GM12878 (cell line): Measurements from ENCODE around the gene DNAH11. TPM values are rescaled to one million over a fixed set of nuclear protein-coding genes. Genes with fewer than 3 reads are reported as not detected.

ENCODE experiments used
- ATAC-seq: fragments of 200-7000 bp; cut with Tn5 transposase; 3 replicates; pipeline ENCODE4 v1.9.1; 2020; ENCODE audit warnings: mild to moderate bottlenecking, moderate library complexity
- BruUV-seq: library from RNA; stranded (reverse); fragments of 400-500 nt; replicated peaks from 2 replicates; lab custom pipeline; 2021; lab: Mats Ljungman, UMichigan
- CTCF ChIA-PET: fragments of 300-600 bp; sonication (Branson Sonifier 250); formaldehyde crosslinking; extraction: SDS; loops from one replicate; lab custom pipeline; 2021; ENCODE audit warnings: inconsistent platforms; lab: Yijun Ruan, JAX
- POLR2A ChIA-PET: fragments of 350-600 bp; formaldehyde crosslinking; extraction: SDS; loops from one replicate; lab custom pipeline; 2021; ENCODE audit warnings: inconsistent platforms; lab: Charles Lee
- RAD21 ChIA-PET: fragments of 300-600 bp; sonication (Branson Sonifier 250); formaldehyde crosslinking; loops from one replicate; lab custom pipeline; 2023; ENCODE audit warnings: antibody characterized with exemption; ENCODE audit not compliant: unreplicated experiment; lab: Charles Lee
- SMC1A ChIA-PET: fragments of 300-600 bp; sonication (Branson Sonifier 250); formaldehyde crosslinking; loops from one replicate; lab custom pipeline; 2023; ENCODE audit not compliant: unreplicated experiment, uncharacterized antibody; lab: Charles Lee
- DNase-seq: peaks from one replicate; pipeline ENCODE4 v3.0.0-alpha.2; 2011; ENCODE audit warnings: low read depth, low spot score
- FAIRE-seq: peaks from 3 replicates; lab custom pipeline; 2011; peaks lifted over from hg19 to GRCh38; lab: Jason Lieb, UNC
- H2AFZ ChIP-seq: 2 replicates; pipeline ENCODE4 v1.6.0; 2011; ENCODE audit warnings: low read depth, low read length, control low read depth; ENCODE audit not compliant: control insufficient read depth
- H3K27ac ChIP-seq: 2 replicates; pipeline ENCODE4 v1.5.1; 2011; ENCODE audit warnings: control low read depth; ENCODE audit not compliant: control insufficient read depth, insufficient read depth
- H3K27me3 ChIP-seq, 2 experiments: replicated peaks in 1 of 2; 2 replicates each; pipeline versions ENCODE4 v1.6.0 to v1.6.1; 2011; ENCODE audit warnings: low read length in 1 of 2; ENCODE audit not compliant: control insufficient read depth in 2 of 2, insufficient read depth in 2 of 2
- H3K36me3 ChIP-seq, 2 experiments: 2 replicates each; pipeline ENCODE4 v1.5.1; 2011; ENCODE audit warnings: low read length in 1 of 2; ENCODE audit not compliant: control insufficient read depth in 2 of 2, insufficient read depth in 2 of 2
- H3K4me1 ChIP-seq: 2 replicates; pipeline ENCODE4 v1.6.1; 2011; ENCODE audit warnings: mild to moderate bottlenecking, low read length, moderate library complexity, mixed read lengths; ENCODE audit not compliant: control insufficient read depth, insufficient read depth
- H3K4me2 ChIP-seq: 2 replicates; pipeline ENCODE4 v1.6.0; 2011; ENCODE audit warnings: control low read depth; ENCODE audit not compliant: control insufficient read depth, insufficient read depth
- H3K4me3 ChIP-seq: fragments of 200-600 bp; sonication (generic); 2 replicates; pipeline ENCODE4 v1.5.1; 2016
- H3K79me2 ChIP-seq: 2 replicates; pipeline ENCODE4 v1.6.0; 2011; ENCODE audit warnings: low read length; ENCODE audit not compliant: control insufficient read depth, insufficient read depth
- H3K9ac ChIP-seq: 2 replicates; pipeline ENCODE4 v1.8.0; 2011; ENCODE audit warnings: low read length, control low read depth, mixed read lengths; ENCODE audit not compliant: control insufficient read depth, insufficient read depth
- H3K9me3 ChIP-seq: replicated peaks from 3 replicates; pipeline ENCODE4 v1.5.1; 2011; ENCODE audit warnings: mild to moderate bottlenecking, low read length; ENCODE audit not compliant: control insufficient read depth, insufficient read depth
- H4K20me1 ChIP-seq: 2 replicates; pipeline ENCODE4 v1.6.0; 2011; ENCODE audit not compliant: control insufficient read depth, insufficient read depth
- BACH1 ChIP-seq: fragments of 450-650 bp; IDR thresholded peaks from 2 replicates; pipeline ENCODE4 v1.6.1; 2017; ENCODE audit warnings: mild to moderate bottlenecking, borderline replicate concordance
- BCL11A ChIP-seq: IDR thresholded peaks from 2 replicates; pipeline ENCODE4 v1.6.1; 2011; ENCODE audit warnings: low read depth, low read length
- CREB1 ChIP-seq: IDR thresholded peaks from 2 replicates; pipeline ENCODE4 v1.6.1; 2012; ENCODE audit warnings: low read depth, mild to moderate bottlenecking, inconsistent platforms
- HDAC6 ChIP-seq: fragments of 200-600 bp; sonication (generic); IDR thresholded peaks from one replicate; pipeline ENCODE4 v1.8.0; 2017; ENCODE audit warnings: antibody characterized with exemption; ENCODE audit not compliant: unreplicated experiment
- PAX5 ChIP-seq: IDR thresholded peaks from 2 replicates; pipeline ENCODE4 v1.6.1; 2011; ENCODE audit warnings: low read depth, low read length, borderline replicate concordance
- POU2F2 ChIP-seq: IDR thresholded peaks from 3 replicates; pipeline ENCODE4 v1.6.1; 2011; ENCODE audit warnings: low read depth, mild to moderate bottlenecking, low read length, borderline replicate concordance
- SIN3A ChIP-seq: IDR thresholded peaks from 2 replicates; pipeline ENCODE4 v1.6.1; 2012; ENCODE audit warnings: low read depth, low read length, improper control_type of control experiment
- SUZ12 ChIP-seq: fragments of 200-600 bp; sonication (generic); IDR thresholded peaks from one replicate; pipeline ENCODE4 v1.6.1; 2018; ENCODE audit warnings: antibody characterized with exemption, mild to moderate bottlenecking; ENCODE audit not compliant: unreplicated experiment
- TARDBP ChIP-seq: IDR thresholded peaks from 2 replicates; pipeline ENCODE4 v1.6.1; 2016; ENCODE audit warnings: borderline replicate concordance
- ZNF217 ChIP-seq: fragments of 450-650 bp; IDR thresholded peaks from 2 replicates; pipeline ENCODE4 v1.6.1; 2017; ENCODE audit warnings: antibody characterized with exemption, mild to moderate bottlenecking
- ZZZ3 ChIP-seq: IDR thresholded peaks from 2 replicates; pipeline ENCODE4 v1.6.1; 2011; ENCODE audit warnings: low read depth; ENCODE audit not compliant: control insufficient read depth, insufficient read length
- WGBS: methylation state at CpG from one replicate; pipeline ENCODE4 v1.1.6; 2016; ENCODE audit warnings: low lambda C conversion rate; ENCODE audit not compliant: insufficient replicate concordance, insufficient coverage; ENCODE audit errors: missing lambda C conversion rate; 5-methylcytosine and 5-hydroxymethylcytosine counted together
- in situ Hi-C: fragments of 300-500 bp; cut with MboI; formaldehyde crosslinking; loops from 9 replicates; pipeline ENCODE4 v1.14.3; 2018; ENCODE audit warnings: mixed read lengths
- intact Hi-C: fragments of 100-400 bp; cut with micrococcal nuclease; formaldehyde crosslinking; loops from one replicate; pipeline ENCODE4 v1.14.2; 2022; ENCODE audit not compliant: unreplicated experiment
- polyA plus RNA-seq, 11 experiments: library from polyadenylated mRNA; depleted of rRNA in 4 of 11; unstranded in 6 of 11; stranded (reverse) in 5 of 11; fragments of >200 nt; fragmentation: Nextera tagmentation in 4 of 11; fragmentation: Illumina TruSeq in 1 of 11; extraction: Ambion mirVana in 4 of 11; extraction: Trizol in 1 of 11; gene quantifications; 1 replicate in 1 of 11; 2 replicates in 10 of 11; pipeline versions ENCODE4 v1.2.1 to v1.2.3, GENCODE V29; 2011 to 2016; ENCODE audit warnings: inconsistent platforms in 2 of 11, missing spikeins in 2 of 11, low read depth in 1 of 11
- total RNA-seq, 4 experiments: library from RNA; depleted of rRNA in 3 of 4; stranded (reverse); fragments of >200 nt in 3 of 4; fragmentation: Illumina TruSeq in 1 of 4; extraction: Trizol in 1 of 4; gene quantifications; 2 replicates each; pipeline versions ENCODE4 v1.2.1 to v1.2.3, GENCODE V29; 2013 to 2021
- TF ChIP-seq, protein P1 (sequence below): fragments of 450-650 bp; IDR thresholded peaks from 2 replicates; pipeline ENCODE4 v1.6.1; 2016; ENCODE audit warnings: mild to moderate bottlenecking, moderate library complexity, borderline replicate concordance
- TF ChIP-seq, protein P2 (sequence below), 3 experiments: IDR thresholded peaks in 2 of 3; conservative IDR thresholded peaks in 1 of 3; 2 replicates each; pipeline ENCODE4 v1.5.1; 2011; ENCODE audit warnings: low read depth in 3 of 3, low read length in 3 of 3, mild to moderate bottlenecking in 3 of 3, control low read depth in 2 of 3, moderate library complexity in 2 of 3, inconsistent platforms in 1 of 3, mixed read lengths in 1 of 3; ENCODE audit not compliant: control insufficient read depth in 2 of 3, insufficient read depth in 1 of 3; ENCODE audit errors: extremely low read depth in 1 of 3
- TF ChIP-seq, protein P3 (sequence below): IDR thresholded peaks from 2 replicates; pipeline ENCODE4 v1.6.1; 2012; ENCODE audit warnings: low read depth, low read length, improper control_type of control experiment

The DNAH11 gene
- total and polyA plus RNA-seq, 10 of the 15 experiments (the other 5 are each of a cell fraction or from before 2014, with no cell fraction given): 0.03 to 0.56 (median 0.10) TPM

DNA sequence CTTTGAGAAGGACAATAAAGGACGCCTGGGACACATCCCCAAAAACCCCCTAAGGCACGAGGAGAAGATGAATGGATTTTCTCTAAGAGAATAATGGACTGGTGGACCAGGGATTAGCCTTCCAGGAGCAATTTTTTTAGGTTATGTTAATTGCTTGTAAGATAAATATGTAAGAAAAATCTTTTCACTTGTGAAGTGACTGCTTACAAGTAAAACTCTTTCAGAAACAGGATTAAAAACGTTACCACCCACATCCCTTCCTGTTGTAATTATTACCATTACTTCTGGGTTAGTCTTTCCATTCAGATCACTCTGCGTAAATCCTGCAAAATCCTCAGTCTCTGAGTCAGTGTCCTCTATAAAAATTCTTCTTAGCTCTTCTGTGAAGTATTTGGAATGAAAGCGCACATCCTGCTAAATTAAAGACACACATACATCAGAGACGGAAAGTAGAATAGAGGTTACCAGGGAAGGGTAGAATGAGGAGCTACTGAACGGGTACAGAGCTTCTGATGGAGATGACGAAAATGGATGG is 368.6 kb downstream of the DNAH11 start:
- in situ Hi-C loops: no loop called here
- H4K20me1 ChIP-seq: no peaks in the 10 kb centered on the region
- FAIRE-seq (no peak), ATAC-seq (no peak), DNase-seq (no peak)
- H3K4me1 ChIP-seq: no peaks in the 10 kb centered on the region
- no peak overlapping the region for H3K4me2 ChIP-seq
- peaks cover 16 to 29% of the 10 kb centered on the region in 2 experiments for H3K36me3 ChIP-seq
- no peak for TF ChIP-seq BACH1
- no peak for TF ChIP-seq HDAC6
- no peak for TF ChIP-seq BCL11A
- TF ChIP-seq PAX5: no peak
- TF ChIP-seq SUZ12: no peak
- no peak for TF ChIP-seq POU2F2
- TF ChIP-seq, protein P1, sequence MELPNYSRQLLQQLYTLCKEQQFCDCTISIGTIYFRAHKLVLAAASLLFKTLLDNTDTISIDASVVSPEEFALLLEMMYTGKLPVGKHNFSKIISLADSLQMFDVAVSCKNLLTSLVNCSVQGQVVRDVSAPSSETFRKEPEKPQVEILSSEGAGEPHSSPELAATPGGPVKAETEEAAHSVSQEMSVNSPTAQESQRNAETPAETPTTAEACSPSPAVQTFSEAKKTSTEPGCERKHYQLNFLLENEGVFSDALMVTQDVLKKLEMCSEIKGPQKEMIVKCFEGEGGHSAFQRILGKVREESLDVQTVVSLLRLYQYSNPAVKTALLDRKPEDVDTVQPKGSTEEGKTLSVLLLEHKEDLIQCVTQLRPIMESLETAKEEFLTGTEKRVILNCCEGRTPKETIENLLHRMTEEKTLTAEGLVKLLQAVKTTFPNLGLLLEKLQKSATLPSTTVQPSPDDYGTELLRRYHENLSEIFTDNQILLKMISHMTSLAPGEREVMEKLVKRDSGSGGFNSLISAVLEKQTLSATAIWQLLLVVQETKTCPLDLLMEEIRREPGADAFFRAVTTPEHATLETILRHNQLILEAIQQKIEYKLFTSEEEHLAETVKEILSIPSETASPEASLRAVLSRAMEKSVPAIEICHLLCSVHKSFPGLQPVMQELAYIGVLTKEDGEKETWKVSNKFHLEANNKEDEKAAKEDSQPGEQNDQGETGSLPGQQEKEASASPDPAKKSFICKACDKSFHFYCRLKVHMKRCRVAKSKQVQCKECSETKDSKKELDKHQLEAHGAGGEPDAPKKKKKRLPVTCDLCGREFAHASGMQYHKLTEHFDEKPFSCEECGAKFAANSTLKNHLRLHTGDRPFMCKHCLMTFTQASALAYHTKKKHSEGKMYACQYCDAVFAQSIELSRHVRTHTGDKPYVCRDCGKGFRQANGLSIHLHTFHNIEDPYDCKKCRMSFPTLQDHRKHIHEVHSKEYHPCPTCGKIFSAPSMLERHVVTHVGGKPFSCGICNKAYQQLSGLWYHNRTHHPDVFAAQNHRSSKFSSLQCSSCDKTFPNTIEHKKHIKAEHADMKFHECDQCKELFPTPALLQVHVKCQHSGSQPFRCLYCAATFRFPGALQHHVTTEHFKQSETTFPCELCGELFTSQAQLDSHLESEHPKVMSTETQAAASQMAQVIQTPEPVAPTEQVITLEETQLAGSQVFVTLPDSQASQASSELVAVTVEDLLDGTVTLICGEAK: no peak
- no peak for TF ChIP-seq SIN3A
- TF ChIP-seq, protein P2, sequence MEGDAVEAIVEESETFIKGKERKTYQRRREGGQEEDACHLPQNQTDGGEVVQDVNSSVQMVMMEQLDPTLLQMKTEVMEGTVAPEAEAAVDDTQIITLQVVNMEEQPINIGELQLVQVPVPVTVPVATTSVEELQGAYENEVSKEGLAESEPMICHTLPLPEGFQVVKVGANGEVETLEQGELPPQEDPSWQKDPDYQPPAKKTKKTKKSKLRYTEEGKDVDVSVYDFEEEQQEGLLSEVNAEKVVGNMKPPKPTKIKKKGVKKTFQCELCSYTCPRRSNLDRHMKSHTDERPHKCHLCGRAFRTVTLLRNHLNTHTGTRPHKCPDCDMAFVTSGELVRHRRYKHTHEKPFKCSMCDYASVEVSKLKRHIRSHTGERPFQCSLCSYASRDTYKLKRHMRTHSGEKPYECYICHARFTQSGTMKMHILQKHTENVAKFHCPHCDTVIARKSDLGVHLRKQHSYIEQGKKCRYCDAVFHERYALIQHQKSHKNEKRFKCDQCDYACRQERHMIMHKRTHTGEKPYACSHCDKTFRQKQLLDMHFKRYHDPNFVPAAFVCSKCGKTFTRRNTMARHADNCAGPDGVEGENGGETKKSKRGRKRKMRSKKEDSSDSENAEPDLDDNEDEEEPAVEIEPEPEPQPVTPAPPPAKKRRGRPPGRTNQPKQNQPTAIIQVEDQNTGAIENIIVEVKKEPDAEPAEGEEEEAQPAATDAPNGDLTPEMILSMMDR (IDR thresholded peaks at IDR 0.05 in 2 of 3, conservative IDR thresholded peaks at IDR 0.05 in 1 of 3; ENCODE audit: control insufficient read depth in 2 of 3, extremely low read depth in 1 of 3, insufficient read depth in 1 of 3, low read depth in 3 of 3, low read length in 3 of 3): no peak
- TF ChIP-seq, protein P3, sequence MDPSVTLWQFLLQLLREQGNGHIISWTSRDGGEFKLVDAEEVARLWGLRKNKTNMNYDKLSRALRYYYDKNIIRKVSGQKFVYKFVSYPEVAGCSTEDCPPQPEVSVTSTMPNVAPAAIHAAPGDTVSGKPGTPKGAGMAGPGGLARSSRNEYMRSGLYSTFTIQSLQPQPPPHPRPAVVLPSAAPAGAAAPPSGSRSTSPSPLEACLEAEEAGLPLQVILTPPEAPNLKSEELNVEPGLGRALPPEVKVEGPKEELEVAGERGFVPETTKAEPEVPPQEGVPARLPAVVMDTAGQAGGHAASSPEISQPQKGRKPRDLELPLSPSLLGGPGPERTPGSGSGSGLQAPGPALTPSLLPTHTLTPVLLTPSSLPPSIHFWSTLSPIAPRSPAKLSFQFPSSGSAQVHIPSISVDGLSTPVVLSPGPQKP: no peak
- TF ChIP-seq ZZZ3: no peak
- no peak for TF ChIP-seq CREB1
- TF ChIP-seq TARDBP: no peak
- no peak for TF ChIP-seq ZNF217
- H3K27me3 ChIP-seq: no peaks in the 10 kb centered on the region
- H3K9ac ChIP-seq: no peak overlapping the region
- H3K27ac ChIP-seq: no peak overlapping the region
- no peaks in the 10 kb centered on the region; the same call in 2 of the 3 replicates for H3K9me3 ChIP-seq
- H2AFZ ChIP-seq: no peak overlapping the region
- no peak overlapping the region for H3K4me3 ChIP-seq
- ChIA-PET RAD21 (no interaction called here), POLR2A (interaction anchor here (0.6 kb wide), 1 partner anchor 946 kb away, joined by 3 read pairs; no protein-coding TSS in a partner anchor), SMC1A (no interaction called here), CTCF (no interaction called here)
- BruUV-seq: no TSS peak
- 75% methylated on average over 8 of the region's 8 CpGs for WGBS
- no peaks in the 10 kb centered on the region for H3K79me2 ChIP-seq
- intact Hi-C loops: no loop called here
